ENCODE measurements around the gene ECM1. TPM values are rescaled to one million over a fixed set of nuclear protein-coding genes. Genes with fewer than 3 reads are reported as not detected.

Gene ECM1
- total RNA-seq, 4 donors from 2014 or later, result 17.4 to 32.9 (median 18.6) TPM

- TF ChIP-seq POLR2A (IDR thresholded peaks at IDR 0.05; ENCODE audit: low read depth), result no peak
- TF ChIP-seq CTCF (IDR thresholded peaks at IDR 0.05), result no peak
- no peak for TF ChIP-seq EP300 (IDR thresholded peaks at IDR 0.05)
- no peak for TF ChIP-seq POLR2AphosphoS5 (IDR thresholded peaks at IDR 0.05)
- no peaks in the 10 kb centered on the region for H3K9me3 ChIP-seq
- no peaks in the 10 kb centered on the region for H3K36me3 ChIP-seq
- peaks cover 6 to 25% (median 24%) of the 10 kb centered on the region in 4 donors for H3K4me1 ChIP-seq
- no peak overlapping the region for H3K4me3 ChIP-seq
- WGBS, result 76% methylated on average over 6 of the region's 6 CpGs
- no peak overlapping the region for H3K27ac ChIP-seq (replicated peaks in 1 of 4)
- no peaks in the 10 kb centered on the region for H3K27me3 ChIP-seq
- DNase-seq (ENCODE audit: extremely low spot score), result no peak
- intact Hi-C loops (cut with DNase I), result no loop called here
These were observed 37.6 kb downstream of the ECM1 start for GRCh38 chr1:150545486-150546032.

DNA sequence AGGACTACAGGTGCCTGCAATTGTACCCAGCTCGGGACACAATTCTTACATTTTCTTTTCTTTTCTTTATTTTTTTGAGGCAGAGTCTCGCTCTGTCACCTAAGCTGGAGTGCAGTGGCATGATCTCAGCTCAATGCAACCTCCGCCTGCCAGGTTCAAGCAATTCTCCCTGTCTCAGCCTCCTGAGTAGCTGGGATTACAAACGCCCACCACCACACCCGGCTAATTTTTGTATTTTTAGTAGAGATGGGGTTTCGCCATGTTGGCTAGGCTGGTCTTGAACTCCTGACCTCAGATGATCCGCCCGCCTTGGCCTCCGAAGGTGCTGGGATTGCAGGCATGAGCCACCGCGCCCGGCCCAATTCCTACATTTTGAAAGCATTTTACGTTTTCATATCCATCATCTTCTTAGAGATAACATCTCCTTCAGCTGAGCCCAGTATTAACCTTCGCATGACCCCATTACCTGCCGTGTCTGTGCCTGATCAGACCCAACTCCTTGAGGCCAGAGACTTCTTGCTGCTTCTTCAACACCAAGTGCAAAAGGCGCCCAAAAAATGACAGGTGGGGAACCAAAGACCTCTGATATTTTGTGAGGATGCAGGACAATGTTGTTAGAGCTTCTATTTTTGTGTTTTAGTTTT is 38.5 kb downstream of the ECM1 start:
- Histone ChIP-seq H3K36me3 (no peaks in the 10 kb centered on the region), H3K27ac (replicated peaks in 1 of 4) (no peak overlapping the region), H3K4me3 (no peak overlapping the region), H3K9me3 (no peaks in the 10 kb centered on the region), H3K4me1 (peaks cover 6 to 33% (median 33%) of the 10 kb centered on the region in 4 donors), H3K27me3 (no peaks in the 10 kb centered on the region)
- DNase-seq (ENCODE audit: extremely low spot score), result no peak
- intact Hi-C loops (cut with DNase I), result no loop called here
- 94% methylated on average over 16 of the region's 16 CpGs for WGBS
- no peak for TF ChIP-seq EP300 (IDR thresholded peaks at IDR 0.05)
- TF ChIP-seq POLR2AphosphoS5 (IDR thresholded peaks at IDR 0.05), result no peak
- TF ChIP-seq POLR2A (IDR thresholded peaks at IDR 0.05; ENCODE audit: low read depth), result no peak
- no peak for TF ChIP-seq CTCF (IDR thresholded peaks at IDR 0.05)

GRCh38 chr1:150548324-150548631 is 40.4 kb downstream of the ECM1 start:
- TF ChIP-seq EP300 (IDR thresholded peaks at IDR 0.05) (no peak), POLR2A (IDR thresholded peaks at IDR 0.05; ENCODE audit: low read depth) (no peak), CTCF (IDR thresholded peaks at IDR 0.05) (no peak), POLR2AphosphoS5 (IDR thresholded peaks at IDR 0.05) (no peak)
- intact Hi-C loops (cut with DNase I), result no loop called here
- DNase-seq (ENCODE audit: extremely low spot score), result no peak
- WGBS, result 39% methylated on average over 4 of the region's 4 CpGs
- H3K27ac ChIP-seq (replicated peaks in 1 of 4), result peak overlapping the region; percentile 91 to 96 (median 94)
- H3K27me3 ChIP-seq, result no peaks in the 10 kb centered on the region
- no peaks in the 10 kb centered on the region for H3K36me3 ChIP-seq
- H3K4me1 ChIP-seq, result peaks cover 24 to 52% (median 51%) of the 10 kb centered on the region in 4 donors
- H3K9me3 ChIP-seq, result no peaks in the 10 kb centered on the region
- H3K4me3 ChIP-seq, result peak overlapping the region; percentile 69 to 74 (median 70)

DNA sequence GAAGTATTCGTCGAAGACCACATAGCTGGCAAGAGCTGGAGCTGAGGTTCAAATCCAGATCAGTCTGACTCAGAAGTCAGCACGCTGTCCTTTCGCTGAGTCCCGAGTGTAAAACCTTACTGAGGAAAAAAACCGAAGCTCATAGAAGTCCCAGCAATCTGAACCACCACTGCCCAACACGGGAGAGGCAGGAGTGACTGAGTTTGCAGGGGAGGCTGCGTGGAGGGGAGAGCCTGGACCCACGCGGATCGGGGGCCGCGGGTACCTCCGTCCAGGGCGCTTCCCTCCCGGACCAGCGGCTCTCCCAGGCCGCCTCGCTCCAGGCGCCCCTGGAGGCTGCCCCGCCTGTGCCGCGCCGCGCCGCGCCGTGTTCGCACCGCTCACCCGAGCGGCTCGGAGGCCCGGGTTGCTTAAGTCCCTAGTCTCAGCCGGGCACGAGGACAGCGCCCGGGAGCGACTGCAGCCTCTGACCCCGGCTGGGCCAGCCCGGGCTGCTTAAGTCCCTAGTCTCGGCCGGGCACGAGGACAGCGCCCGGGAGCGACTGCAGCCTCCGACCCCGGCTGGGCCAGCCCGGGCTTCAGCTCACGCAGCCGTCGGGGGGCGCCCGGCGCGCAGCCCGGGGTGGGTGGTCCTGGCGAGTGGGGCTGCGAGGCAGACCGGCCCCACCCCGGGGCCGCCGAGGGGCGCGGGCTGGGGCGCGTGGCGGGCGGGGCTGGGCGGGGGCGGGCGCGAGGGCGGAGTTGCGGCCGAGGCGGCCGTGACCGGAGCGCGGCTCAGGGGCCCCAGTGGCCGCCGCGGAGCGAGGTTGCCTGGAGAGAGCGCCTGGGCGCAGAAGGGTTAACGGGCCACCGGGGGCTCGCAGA is 41.0 kb downstream of the ECM1 start, which contains the start of gene ADAMTSL4:
TSS of gene ADAMTSL4 (plus strand) at position 777 of the 864 bp plus-strand sequence. CDS start 2,881 bp downstream, outside the sequence.
- Histone ChIP-seq H3K4me3 (peak within 1 kb of the TSS; percentile 69 to 74 (median 70)), H3K27ac (replicated peaks in 1 of 4) (peak within 1 kb of the TSS; percentile 91 to 96 (median 94)), H3K4me1 (peaks cover 27 to 58% (median 57%) of the 10 kb centered on the region in 4 donors), H3K9me3 (no peaks in the 10 kb centered on the region), H3K27me3 (no peaks in the 10 kb centered on the region), H3K36me3 (peaks cover 0 to 1% (median 0%) of the 10 kb centered on the region in 4 donors)
- intact Hi-C loops (cut with DNase I), result no loop called here
- DNase-seq (ENCODE audit: extremely low spot score), result no peak
- peak; percentile 21 for TF ChIP-seq POLR2A (IDR thresholded peaks at IDR 0.05; ENCODE audit: low read depth)
- TF ChIP-seq CTCF (IDR thresholded peaks at IDR 0.05), result peak in 2 of 3 experiments; percentile 14 to 38
- peak; percentile 29 to 68 for TF ChIP-seq POLR2AphosphoS5 (IDR thresholded peaks at IDR 0.05)
- no peak for TF ChIP-seq EP300 (IDR thresholded peaks at IDR 0.05)
- WGBS, result 0% methylated on average over 26 of the region's 91 CpGs
